ENCODE results near the gene MED15. TPM values are rescaled to one million over a fixed set of nuclear protein-coding genes. Genes with fewer than 3 reads are reported as not detected.
A peak's percentile ranks its signal among the peaks of the same experiment; 100 is the strongest.

The MED15 gene
- total RNA-seq, 4 donors from 2014 or later = 30.6 to 62.3 (median 54.3) TPM

GRCh38 chr22:20463324-20464095 is 43.9 kb upstream of the MED15 start:
- H3K36me3 ChIP-seq = peaks cover 0 to 58% of the 10 kb centered on the region in 2 donors
- no peaks in the 10 kb centered on the region for H3K27me3 ChIP-seq
- H3K9me3 ChIP-seq = no peaks in the 10 kb centered on the region
- no peak for ATAC-seq
- no peak overlapping the region for H3K4me3 ChIP-seq
- 33 to 63% methylated on average over 1 of the region's 2 CpGs for WGBS, 2 donors (ENCODE audit: low coverage in 1 of 2)
- no peak for TF ChIP-seq EP300 (IDR thresholded peaks at IDR 0.05)
- no peak for TF ChIP-seq POLR2A (IDR thresholded peaks at IDR 0.05)
- no peak for TF ChIP-seq CTCF (IDR thresholded peaks at IDR 0.05)
- H3K4me1 ChIP-seq = peaks cover 0 to 17% (median 6%) of the 10 kb centered on the region in 3 donors
- peak overlapping the region in 1 of 4 donors; percentile 23 for H3K27ac ChIP-seq

- H3K4me1 ChIP-seq = peaks cover 0 to 13% (median 6%) of the 10 kb centered on the region in 3 donors
- TF ChIP-seq CTCF (IDR thresholded peaks at IDR 0.05) (no peak), EP300 (IDR thresholded peaks at IDR 0.05) (no peak), POLR2A (IDR thresholded peaks at IDR 0.05) (no peak), POLR2AphosphoS5 (IDR thresholded peaks at IDR 0.05) (no peak)
- H3K36me3 ChIP-seq = peaks cover 0 to 58% of the 10 kb centered on the region in 2 donors
- no peak for ATAC-seq
- H3K27me3 ChIP-seq = no peaks in the 10 kb centered on the region
- H3K27ac ChIP-seq = no peak overlapping the region
- 64% methylated on average over 5 of the region's 11 CpGs; no CpG with 5 or more reads in 1 of the 2 donors for WGBS, 2 donors (ENCODE audit: low coverage in 1 of 2)
- no peaks in the 10 kb centered on the region for H3K9me3 ChIP-seq
- H3K4me3 ChIP-seq = no peak overlapping the region
Measured at GRCh38 chr22:20464096-20464614, 43.3 kb upstream of the MED15 start.

GRCh38 chr22:20464912-20465758 is 42.3 kb upstream of the MED15 start:
- 81 to 84% methylated on average over 2 to 10 of the region's 32 CpGs for WGBS, 2 donors (ENCODE audit: low coverage in 1 of 2)
- ATAC-seq = no peak
- Histone ChIP-seq H3K27ac (no peak overlapping the region), H3K4me1 (peaks cover 0 to 13% (median 6%) of the 10 kb centered on the region in 3 donors), H3K27me3 (no peaks in the 10 kb centered on the region), H3K4me3 (no peak overlapping the region), H3K9me3 (no peaks in the 10 kb centered on the region), H3K36me3 (peaks cover 0 to 57% of the 10 kb centered on the region in 2 donors)
- TF ChIP-seq CTCF (IDR thresholded peaks at IDR 0.05) (no peak), EP300 (IDR thresholded peaks at IDR 0.05) (no peak), POLR2AphosphoS5 (IDR thresholded peaks at IDR 0.05) (no peak)

- no peaks in the 10 kb centered on the region for H3K27me3 ChIP-seq
- H3K4me3 ChIP-seq = no peak overlapping the region
- H3K4me1 ChIP-seq = peaks cover 0 to 13% (median 6%) of the 10 kb centered on the region in 3 donors
- 79 to 80% methylated on average over 4 of the region's 5 CpGs for WGBS, 2 donors (ENCODE audit: low coverage in 1 of 2)
- TF ChIP-seq POLR2AphosphoS5 (IDR thresholded peaks at IDR 0.05) (no peak), CTCF (IDR thresholded peaks at IDR 0.05) (no peak)
- ATAC-seq = no peak
- H3K9me3 ChIP-seq = no peaks in the 10 kb centered on the region
- peaks cover 0 to 63% of the 10 kb centered on the region in 2 donors for H3K36me3 ChIP-seq
- no peak overlapping the region for H3K27ac ChIP-seq
Measured at GRCh38 chr22:20465759-20466077, 41.7 kb upstream of the MED15 start.
